Heart left ventricle (tissue), 13 donors: ENCODE data around the gene CLIC6.

Experiments used
- CTCF ChIP-seq, 12 donors: fragments of 200-600 bp; sonication (generic) in 4 of 12; IDR thresholded peaks; one replicate each; pipeline versions ENCODE4 v1.5.0 to v1.8.0; 2018 to 2022; ENCODE audit warnings: antibody characterized with exemption in 12 of 12, mild to moderate bottlenecking in 5 of 12
- POLR2A ChIP-seq, 2 donors: fragments of 450-650 bp; IDR thresholded peaks; one replicate each; pipeline ENCODE4 v1.6.1; 2017; ENCODE audit warnings: antibody characterized with exemption in 2 of 2, mild to moderate bottlenecking in 2 of 2, moderate library complexity in 2 of 2
- donor health status: ischemic (EF 13 %, LVEDD 7.1; RV severe dilation, severe dysfunction).
- donor health status: DM: no; HTN: yes; CAD: no.
- donor health status: DM: no; HTN: no; CAD: no.
- donor health status: ischemic (EF 25% LVEDD 6.9; RV normal size, moderate dysfunction).
- donor health status: ischemic (EF 25% LVEDD 5.7; RV mildly dilated, moderate dysfunction).
- donor health status: ischemic (EF 35%, LVEDD 5.7; RV mildly dilated, moderate dysfunction).
- donor health status: nonischemic (EF 11% LVEDD 7.7; RV severe dilation, severe dysfunction).
- donor health status: DM: yes; HTN: yes; CAD: no.
- donor health status: PGD.
- donor health status: ischemic (EF 29% LVEDD 5.4; RV normal size, mild dysfunction).
- donor health status: nonischemic (EF 23%, LVEDD 6.1; RV moderate dilation, normal function).

- TF ChIP-seq POLR2A (IDR thresholded peaks at IDR 0.05) (no peak), CTCF (IDR thresholded peaks at IDR 0.05) (no peak)
Observed at GRCh38 chr21:34621434-34622350, 47.1 kb upstream of the CLIC6 start.
